HG03097 (cell line): ENCODE measurements around the gene ADAM8.
"Not testable (repeated sequence)": the region's sequence is repeated elsewhere in the genome, so short reads cannot be mapped to it uniquely, and the experiment has no call there.

Experiments used
- ATAC-seq: cut with Tn5 transposase; IDR thresholded peaks from one replicate; pipeline ENCODE4 v1.9.1; 2021; ENCODE audit not compliant: unreplicated experiment, low FRiP score

ADAM8 gene

GRCh38 chr10:133235932-133236331 lies 40.7 kb downstream of the ADAM8 start:
- no peak for ATAC-seq

GRCh38 chr10:133235265-133235855 lies 41.3 kb downstream of the ADAM8 start:
- ATAC-seq: no peak

GRCh38 chr10:133234796-133235195 lies 41.9 kb downstream of the ADAM8 start:
- not testable (repeated sequence) for ATAC-seq

GRCh38 chr10:133231946-133232574 lies 44.6 kb downstream of the ADAM8 start:
- ATAC-seq: no peak

- no peak for ATAC-seq
Observed at GRCh38 chr10:133231244-133231945, 45.3 kb downstream of the ADAM8 start.

GRCh38 chr10:133230387-133231195 lies 46.1 kb downstream of the ADAM8 start:
- ATAC-seq: no peak

- no peak for ATAC-seq
Observed at GRCh38 chr10:133230044-133230361, 46.7 kb downstream of the ADAM8 start, which contains the start of gene UTF1. UTF1 (plus strand) TSS chr10:133230217; CDS start chr10:133230289, 72 bp downstream.

- no peak for ATAC-seq
Observed at GRCh38 chr10:133229265-133230043, 47.2 kb downstream of the ADAM8 start.

- ATAC-seq: no peak
Observed at GRCh38 chr10:133227256-133227655, 49.4 kb downstream of the ADAM8 start.

- ATAC-seq: no peak
Observed at GRCh38 chr10:133226251-133226808, 50.3 kb downstream of the ADAM8 start.

- no peak for ATAC-seq
Observed at GRCh38 chr10:133225707-133226191, 50.9 kb downstream of the ADAM8 start.

- no peak for ATAC-seq
Observed at GRCh38 chr10:133224756-133225372, 51.8 kb downstream of the ADAM8 start.

GRCh38 chr10:133224076-133224475 lies 52.6 kb downstream of the ADAM8 start:
- ATAC-seq: no peak

GRCh38 chr10:133221756-133222155 lies 54.9 kb downstream of the ADAM8 start:
- not testable (repeated sequence) for ATAC-seq

GRCh38 chr10:133221331-133221730 lies 55.3 kb downstream of the ADAM8 start:
- ATAC-seq: no peak

GRCh38 chr10:133219782-133220181 lies 56.9 kb downstream of the ADAM8 start:
- no peak for ATAC-seq

- ATAC-seq: no peak
Observed at GRCh38 chr10:133218891-133219290, 57.8 kb downstream of the ADAM8 start.

- no peak for ATAC-seq
Observed at GRCh38 chr10:133217800-133218589, 58.7 kb downstream of the ADAM8 start.

- ATAC-seq: no peak
Observed at GRCh38 chr10:133216776-133217175, 59.9 kb downstream of the ADAM8 start.
